Epithelial cell of proximal tubule (primary cell): Measurements from ENCODE around the gene DHX15. TPM values are rescaled to one million over a fixed set of nuclear protein-coding genes. Genes with fewer than 3 reads are reported as not detected.
"Not testable (repeated sequence)": the region's sequence is repeated elsewhere in the genome, so short reads cannot be mapped to it uniquely, and the experiment has no call there.

Experiments used
- DNase-seq: peaks from one replicate; pipeline ENCODE4 v3.0.0-alpha.2; 2011; ENCODE audit warnings: low read depth
- H3K4me3 ChIP-seq: 2 replicates; pipeline ENCODE4 v1.5.1; 2011; ENCODE audit warnings: low read depth, mild to moderate bottlenecking, low read length
- CTCF ChIP-seq: conservative IDR thresholded peaks from 2 replicates; pipeline ENCODE4 v1.5.1; 2012; ENCODE audit warnings: low read depth, mild to moderate bottlenecking, low read length
- total RNA-seq: library from RNA; depleted of rRNA; stranded (reverse); fragments of >200 nt; gene quantifications from 2 replicates; pipeline ENCODE4 v1.2.3, GENCODE V29; 2015

The DHX15 gene
- total RNA-seq, 1 donor from 2014 or later = 135 TPM

GRCh38 chr4:24513718-24514117 is 70.6 kb downstream of the DHX15 start:
- no peak for TF ChIP-seq CTCF
- DNase-seq = no peak
- no peak overlapping the region for H3K4me3 ChIP-seq

- DNase-seq = no peak
- TF ChIP-seq CTCF = no peak
These were observed 72.8 kb downstream of the DHX15 start for GRCh38 chr4:24511371-24512063.

GRCh38 chr4:24510091-24510490 is 74.3 kb downstream of the DHX15 start:
- DNase-seq = no peak
- H3K4me3 ChIP-seq = no peak overlapping the region
- TF ChIP-seq CTCF = no peak

More at GRCh38 chr4:24511371-24512063, 72.8 kb downstream of the DHX15 start:
- no peak overlapping the region for H3K4me3 ChIP-seq

- TF ChIP-seq CTCF = no peak
These were observed 75.8 kb downstream of the DHX15 start for GRCh38 chr4:24508541-24508940.

GRCh38 chr4:24507439-24507838 is 76.9 kb downstream of the DHX15 start:
- DNase-seq = no peak
- H3K4me3 ChIP-seq = no peak overlapping the region
- no peak for TF ChIP-seq CTCF

More at GRCh38 chr4:24508541-24508940, 75.8 kb downstream of the DHX15 start:
- H3K4me3 ChIP-seq = no peak overlapping the region
- no peak for DNase-seq

GRCh38 chr4:24503090-24503489 is 81.3 kb downstream of the DHX15 start:
- DNase-seq = not testable (repeated sequence)

GRCh38 chr4:24497221-24497620 is 87.1 kb downstream of the DHX15 start:
- no peak overlapping the region for H3K4me3 ChIP-seq
- no peak for TF ChIP-seq CTCF
- DNase-seq = no peak

More at GRCh38 chr4:24503090-24503489, 81.3 kb downstream of the DHX15 start:
- not testable (repeated sequence) for H3K4me3 ChIP-seq
